SH-SY5Y (cell line): ENCODE measurements around the gene C2CD2L.

ENCODE experiments used
- GATA2 ChIP-seq: IDR thresholded peaks from 2 replicates; pipeline ENCODE4 v1.6.1; 2011; ENCODE audit warnings: mild to moderate bottlenecking, low read depth, low read length
- GATA3 ChIP-seq: IDR thresholded peaks from 2 replicates; pipeline ENCODE4 v1.6.1; 2011; ENCODE audit warnings: low read depth, mild to moderate bottlenecking, low read length, moderate library complexity

C2CD2L gene

DNA sequence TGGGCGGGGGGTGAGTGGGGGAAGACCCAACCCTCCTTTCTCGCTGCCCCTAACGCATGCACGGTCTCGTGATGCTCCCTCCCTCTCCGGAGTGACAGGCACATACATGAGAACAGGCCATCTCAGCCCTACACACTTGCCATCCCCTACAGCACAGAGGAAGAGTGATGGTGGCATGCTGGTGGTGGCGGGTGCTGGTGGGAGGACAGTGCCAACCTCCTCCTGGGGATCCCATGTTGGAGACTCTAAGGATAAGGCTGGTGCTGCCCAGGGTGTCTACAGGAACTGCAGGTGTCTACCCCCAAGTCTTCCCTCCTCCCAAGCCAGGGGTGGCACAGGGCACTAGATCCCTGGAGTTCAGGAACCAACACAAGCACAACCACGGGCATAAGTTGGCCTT lies 54.7 kb downstream of the C2CD2L start:
- TF ChIP-seq GATA3 = no peak
- TF ChIP-seq GATA2 = no peak

DNA sequence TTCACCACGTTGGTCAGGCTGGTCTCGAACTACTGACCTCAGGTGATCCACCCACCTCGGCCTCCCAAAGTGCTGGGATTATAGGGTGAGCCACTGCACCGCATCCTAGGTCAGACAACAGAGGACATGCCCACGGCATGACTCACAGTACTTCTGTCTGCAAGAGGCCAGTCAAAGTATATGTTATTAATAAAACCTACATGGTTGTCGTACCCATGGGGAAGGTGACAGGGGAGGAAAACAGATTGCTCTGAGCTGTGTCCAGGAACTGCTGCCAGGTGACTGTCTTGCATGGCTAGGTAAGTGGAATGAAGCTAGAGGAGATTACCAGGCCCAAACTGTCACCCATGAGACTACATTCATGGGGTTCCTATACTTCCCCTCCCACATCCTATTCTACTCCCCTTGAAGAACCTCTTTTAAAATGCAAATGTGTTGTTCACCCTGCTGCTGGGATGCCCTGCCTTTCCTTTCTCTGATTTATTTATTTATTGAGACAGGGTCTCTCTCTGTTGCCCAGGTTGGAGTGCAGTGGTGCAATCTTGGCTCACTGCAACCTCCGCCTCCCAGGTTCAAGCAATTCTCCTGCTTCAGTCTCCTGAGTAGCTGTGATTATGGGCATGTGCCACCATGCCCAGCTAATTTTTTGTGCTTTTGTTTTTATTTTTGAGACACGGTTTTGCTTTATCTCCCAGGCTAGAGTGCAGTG lies 59.4 kb downstream of the C2CD2L start:
- TF ChIP-seq GATA2 = no peak
- TF ChIP-seq GATA3 = no peak

DNA sequence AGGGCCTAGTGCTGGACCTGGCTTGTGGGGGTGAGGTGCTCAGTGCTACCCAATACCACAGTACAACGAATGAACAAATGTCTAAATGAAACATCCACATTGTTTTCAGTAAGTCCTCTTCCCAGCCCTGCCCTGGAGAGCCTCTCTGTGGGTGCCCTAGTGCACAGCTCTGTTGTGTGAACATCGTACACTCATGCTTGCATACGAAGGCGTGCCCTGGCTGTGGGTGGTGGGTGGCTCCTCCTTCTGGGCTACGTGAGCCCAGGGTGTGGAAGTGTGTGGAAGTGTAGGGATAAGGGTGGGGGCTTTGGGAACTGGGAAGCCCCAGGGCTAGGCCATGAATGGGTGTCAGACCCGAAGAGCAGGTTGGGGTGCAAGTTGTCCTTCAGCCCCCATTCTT lies 60.8 kb downstream of the C2CD2L start:
- TF ChIP-seq GATA3 (no peak), GATA2 (no peak)
